ENCODE results near the gene SSBP3. TPM values are rescaled to one million over a fixed set of nuclear protein-coding genes. Genes with fewer than 3 reads are reported as not detected.

Gene SSBP3
- polyA plus RNA-seq, 1 donor (not counting 4 experiments of a cell fraction or from before 2014, with no cell fraction given): 16.9 TPM

DNA sequence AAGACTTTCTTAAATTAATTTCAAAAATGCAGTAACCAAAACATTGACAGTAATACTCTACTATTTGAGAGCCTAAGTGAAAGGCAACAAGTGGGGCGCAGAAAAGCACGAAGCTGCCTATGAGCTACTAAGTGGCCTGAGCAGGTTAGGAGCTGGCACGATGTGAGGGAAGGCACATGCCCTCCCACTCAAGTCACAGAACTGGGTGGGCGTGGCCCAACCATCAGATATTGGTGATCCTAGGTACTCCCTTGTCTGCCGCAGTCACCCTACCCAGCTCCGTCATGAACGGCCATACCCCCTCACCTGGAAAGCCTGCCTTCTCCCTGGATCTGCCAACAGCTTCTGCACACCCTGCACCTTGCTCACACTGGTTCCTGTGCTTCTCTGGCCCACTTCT lies 40.8 kb downstream of the SSBP3 start:
- dilution Hi-C loops (cut with MboI; ENCODE audit: extremely low pct_ligation_motif_present, low sequenced_read_pairs): no loop called here
- H2AFZ ChIP-seq (ENCODE audit: control insufficient read depth, low read length): no peak overlapping the region
- no peaks in the 10 kb centered on the region for H3K9me3 ChIP-seq (ENCODE audit: control insufficient read depth, low read depth, low read length)
- FAIRE-seq (no peak), DNase-seq (ENCODE audit: low read depth, low spot score) (no peak)
- H3K4me3 ChIP-seq (ENCODE audit: control insufficient read depth in 2 of 3, extremely low read depth in 1 of 3, insufficient read depth in 2 of 3, low read depth in 1 of 3, low read length in 3 of 3): no peak overlapping the region
- H3K27ac ChIP-seq (ENCODE audit: control insufficient read depth, insufficient read depth, low read length): no peak overlapping the region
- no peaks in the 10 kb centered on the region for H3K4me1 ChIP-seq (ENCODE audit: control insufficient read depth, extremely low read depth, insufficient read depth, low read length)
- H4K20me1 ChIP-seq (ENCODE audit: control insufficient read depth, extremely low read depth, insufficient read depth, low read length): no peaks in the 10 kb centered on the region
- H3K27me3 ChIP-seq (ENCODE audit: control insufficient read depth, extremely low read depth, insufficient read depth, low read length): no peaks in the 10 kb centered on the region
- H3K36me3 ChIP-seq (ENCODE audit: control insufficient read depth in 2 of 2, extremely low read depth in 1 of 2, insufficient read depth in 2 of 2, low read length in 2 of 2): no peaks in the 10 kb centered on the region
- TF ChIP-seq, protein P1, sequence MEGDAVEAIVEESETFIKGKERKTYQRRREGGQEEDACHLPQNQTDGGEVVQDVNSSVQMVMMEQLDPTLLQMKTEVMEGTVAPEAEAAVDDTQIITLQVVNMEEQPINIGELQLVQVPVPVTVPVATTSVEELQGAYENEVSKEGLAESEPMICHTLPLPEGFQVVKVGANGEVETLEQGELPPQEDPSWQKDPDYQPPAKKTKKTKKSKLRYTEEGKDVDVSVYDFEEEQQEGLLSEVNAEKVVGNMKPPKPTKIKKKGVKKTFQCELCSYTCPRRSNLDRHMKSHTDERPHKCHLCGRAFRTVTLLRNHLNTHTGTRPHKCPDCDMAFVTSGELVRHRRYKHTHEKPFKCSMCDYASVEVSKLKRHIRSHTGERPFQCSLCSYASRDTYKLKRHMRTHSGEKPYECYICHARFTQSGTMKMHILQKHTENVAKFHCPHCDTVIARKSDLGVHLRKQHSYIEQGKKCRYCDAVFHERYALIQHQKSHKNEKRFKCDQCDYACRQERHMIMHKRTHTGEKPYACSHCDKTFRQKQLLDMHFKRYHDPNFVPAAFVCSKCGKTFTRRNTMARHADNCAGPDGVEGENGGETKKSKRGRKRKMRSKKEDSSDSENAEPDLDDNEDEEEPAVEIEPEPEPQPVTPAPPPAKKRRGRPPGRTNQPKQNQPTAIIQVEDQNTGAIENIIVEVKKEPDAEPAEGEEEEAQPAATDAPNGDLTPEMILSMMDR (optimal IDR thresholded peaks at IDR 0.05 in 1 of 3, IDR thresholded peaks at IDR 0.05 in 1 of 3, conservative IDR thresholded peaks at IDR 0.05 in 1 of 3; ENCODE audit: extremely low read depth in 1 of 3, insufficient read depth in 2 of 3, low read length in 3 of 3): no peak
- no peak for TF ChIP-seq EZH2 (IDR thresholded peaks at IDR 0.05; ENCODE audit: low read length)
- H3K4me2 ChIP-seq (ENCODE audit: control insufficient read depth, extremely low read depth, insufficient read depth, low read depth, low read length): no peak overlapping the region
- H3K9ac ChIP-seq (ENCODE audit: control insufficient read depth, extremely low read depth, insufficient read depth, low read length): no peak overlapping the region
- no peaks in the 10 kb centered on the region for H3K9me1 ChIP-seq (ENCODE audit: control insufficient read depth, extremely low read depth, insufficient read depth, low read length)
- no peaks in the 10 kb centered on the region for H3K79me2 ChIP-seq (ENCODE audit: control insufficient read depth, insufficient read depth, low read length)

DNA sequence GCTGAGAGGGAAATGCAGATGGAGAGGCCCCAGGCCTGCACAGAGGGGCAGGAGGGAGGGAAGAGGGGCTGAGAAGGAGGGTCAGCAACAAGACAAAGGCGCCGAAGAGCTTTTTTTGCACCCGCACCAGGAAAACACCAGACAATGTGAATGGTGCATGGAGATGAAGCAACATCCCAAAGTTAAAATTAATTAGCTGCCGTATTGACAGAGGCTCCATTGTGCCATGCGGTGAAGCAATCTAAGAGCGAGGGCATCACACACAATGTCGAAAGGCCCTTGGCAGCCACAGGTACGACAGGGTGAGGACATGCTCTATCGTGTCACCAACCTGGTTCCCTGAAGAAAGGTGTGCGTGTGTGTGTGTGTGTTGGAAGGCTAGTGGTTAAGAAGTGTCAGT lies 41.2 kb downstream of the SSBP3 start:
- no peaks in the 10 kb centered on the region for H3K79me2 ChIP-seq (ENCODE audit: control insufficient read depth, insufficient read depth, low read length)
- H3K4me3 ChIP-seq (ENCODE audit: control insufficient read depth in 2 of 3, extremely low read depth in 1 of 3, insufficient read depth in 2 of 3, low read depth in 1 of 3, low read length in 3 of 3): no peak overlapping the region
- H3K9me3 ChIP-seq (ENCODE audit: control insufficient read depth, low read depth, low read length): no peaks in the 10 kb centered on the region
- H3K9ac ChIP-seq (ENCODE audit: control insufficient read depth, extremely low read depth, insufficient read depth, low read length): no peak overlapping the region
- TF ChIP-seq EZH2 (IDR thresholded peaks at IDR 0.05; ENCODE audit: low read length): no peak
- TF ChIP-seq, protein P1 (optimal IDR thresholded peaks at IDR 0.05 in 1 of 3, IDR thresholded peaks at IDR 0.05 in 1 of 3, conservative IDR thresholded peaks at IDR 0.05 in 1 of 3; ENCODE audit: extremely low read depth in 1 of 3, insufficient read depth in 2 of 3, low read length in 3 of 3): no peak
- no peaks in the 10 kb centered on the region for H3K27me3 ChIP-seq (ENCODE audit: control insufficient read depth, extremely low read depth, insufficient read depth, low read length)
- DNase-seq (ENCODE audit: low read depth, low spot score): no peak
- no peaks in the 10 kb centered on the region for H4K20me1 ChIP-seq (ENCODE audit: control insufficient read depth, extremely low read depth, insufficient read depth, low read length)
- no peaks in the 10 kb centered on the region for H3K9me1 ChIP-seq (ENCODE audit: control insufficient read depth, extremely low read depth, insufficient read depth, low read length)
- FAIRE-seq: no peak
- H3K36me3 ChIP-seq (ENCODE audit: control insufficient read depth in 2 of 2, extremely low read depth in 1 of 2, insufficient read depth in 2 of 2, low read length in 2 of 2): no peaks in the 10 kb centered on the region
- H3K4me2 ChIP-seq (ENCODE audit: control insufficient read depth, extremely low read depth, insufficient read depth, low read depth, low read length): no peak overlapping the region
- no peaks in the 10 kb centered on the region for H3K4me1 ChIP-seq (ENCODE audit: control insufficient read depth, extremely low read depth, insufficient read depth, low read length)
- H2AFZ ChIP-seq (ENCODE audit: control insufficient read depth, low read length): no peak overlapping the region
- H3K27ac ChIP-seq (ENCODE audit: control insufficient read depth, insufficient read depth, low read length): no peak overlapping the region
- dilution Hi-C loops (cut with MboI; ENCODE audit: extremely low pct_ligation_motif_present, low sequenced_read_pairs): no loop called here
